ENCODE results near the gene KIF21B. TPM values are rescaled to one million over a fixed set of nuclear protein-coding genes. Genes with fewer than 3 reads are reported as not detected.

The KIF21B gene
- total and polyA plus RNA-seq, 9 donors = 0.58 to 1.2 (median 0.95) TPM

DNA sequence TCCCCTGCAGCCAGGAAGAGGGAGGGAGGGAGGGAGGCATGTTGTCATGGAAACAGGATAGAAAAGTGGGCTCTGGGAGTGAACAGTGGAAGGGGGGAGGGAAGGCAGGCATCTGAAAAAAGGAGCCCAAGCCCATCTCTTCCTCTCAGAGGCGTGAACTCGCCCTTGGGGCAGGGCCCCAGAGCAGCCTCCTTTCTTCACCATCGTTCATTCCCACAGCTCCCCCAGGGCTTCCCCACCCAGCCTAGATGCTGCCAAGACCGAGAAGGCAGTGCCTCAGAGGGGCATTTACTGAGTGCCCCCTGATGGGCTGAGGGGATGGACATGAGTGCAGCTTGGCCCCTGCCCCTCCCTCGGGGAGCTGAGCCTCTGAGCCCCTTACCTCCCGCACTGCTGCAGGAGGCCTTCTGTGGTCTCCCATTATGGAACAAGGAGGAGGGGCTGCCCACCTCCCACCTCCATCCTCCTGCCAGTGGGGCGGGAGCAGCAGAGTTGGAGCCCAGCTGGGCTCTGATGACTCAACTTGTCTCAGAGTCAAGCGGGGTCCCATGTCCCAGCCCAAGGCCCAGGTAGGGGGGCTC, 39.1 kb upstream of the KIF21B start:
- peaks cover 53% of the 10 kb centered on the region for H3K36me3 ChIP-seq (ENCODE audit: control insufficient read depth, insufficient read depth, low read length)
- DNase-seq = no peak
- no CpG with 5 or more reads among the region's 8 CpGs for WGBS (ENCODE audit: insufficient coverage)
- H3K4me1 ChIP-seq (ENCODE audit: control insufficient read depth, insufficient read depth, low read length) = peaks cover 5% of the 10 kb centered on the region
- no peak overlapping the region for H3K4me3 ChIP-seq (ENCODE audit: low read length)
- no peaks in the 10 kb centered on the region for H3K9me3 ChIP-seq (replicated peaks; ENCODE audit: control insufficient read depth, low read depth, low read length)
- no peaks in the 10 kb centered on the region for H3K27me3 ChIP-seq (ENCODE audit: control insufficient read depth, insufficient read depth, low read length)
- no peak overlapping the region for H3K27ac ChIP-seq (ENCODE audit: low read length)

DNA sequence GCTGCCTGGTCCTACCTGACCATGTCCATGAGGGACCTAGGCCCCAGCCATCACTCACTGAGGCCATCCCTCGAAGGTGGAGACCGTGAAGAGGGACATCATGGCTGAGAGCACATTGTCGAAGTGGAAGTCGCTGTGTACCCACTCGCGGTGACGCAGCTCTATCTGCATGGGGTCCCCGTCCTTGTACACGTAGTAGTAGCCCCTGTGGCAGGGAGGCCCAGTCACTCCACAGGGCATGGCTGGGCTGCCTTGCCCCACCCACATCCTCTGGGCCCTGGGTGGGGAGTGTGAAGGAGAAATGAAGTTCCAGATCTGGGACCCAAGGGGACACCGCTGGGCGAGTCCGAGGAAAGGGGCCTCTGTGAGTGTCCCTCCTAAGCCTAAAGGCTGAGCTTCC, 38.4 kb upstream of the KIF21B start:
- Histone ChIP-seq H3K27ac (ENCODE audit: low read length) (no peak overlapping the region), H3K4me1 (ENCODE audit: control insufficient read depth, insufficient read depth, low read length) (peaks cover 5% of the 10 kb centered on the region), H3K36me3 (ENCODE audit: control insufficient read depth, insufficient read depth, low read length) (peaks cover 55% of the 10 kb centered on the region), H3K27me3 (ENCODE audit: control insufficient read depth, insufficient read depth, low read length) (no peaks in the 10 kb centered on the region), H3K9me3 (replicated peaks; ENCODE audit: control insufficient read depth, low read depth, low read length) (no peaks in the 10 kb centered on the region), H3K4me3 (ENCODE audit: low read length) (no peak overlapping the region)
- 96% methylated on average over 4 of the region's 12 CpGs for WGBS (ENCODE audit: insufficient coverage)
- DNase-seq = no peak

DNA sequence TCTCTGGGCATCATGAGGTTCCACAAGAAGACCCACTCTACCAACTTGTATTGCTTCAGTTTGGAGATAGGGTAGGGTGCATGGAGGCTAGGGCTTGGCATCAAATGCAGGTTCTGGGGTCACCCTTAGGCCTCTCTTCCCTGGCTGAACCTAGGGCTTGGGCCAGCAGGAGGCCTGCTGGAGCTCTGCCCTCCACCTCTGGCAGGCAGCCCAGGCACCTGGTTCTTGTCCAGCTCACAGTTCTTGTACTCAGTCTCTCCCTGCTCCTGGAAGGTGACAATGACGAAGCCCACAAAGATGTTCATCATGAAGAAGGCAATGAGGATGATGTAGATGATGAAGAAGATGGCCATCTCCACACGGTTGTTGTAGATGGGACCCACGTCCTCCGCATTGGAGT, 37.5 kb upstream of the KIF21B start:
- H3K4me3 ChIP-seq (ENCODE audit: low read length) = no peak overlapping the region
- H3K4me1 ChIP-seq (ENCODE audit: control insufficient read depth, insufficient read depth, low read length) = peaks cover 9% of the 10 kb centered on the region
- peaks cover 55% of the 10 kb centered on the region for H3K36me3 ChIP-seq (ENCODE audit: control insufficient read depth, insufficient read depth, low read length)
- no peak overlapping the region for H3K27ac ChIP-seq (ENCODE audit: low read length)
- WGBS (ENCODE audit: insufficient coverage) = 93% methylated on average over 2 of the region's 4 CpGs
- no peaks in the 10 kb centered on the region for H3K27me3 ChIP-seq (ENCODE audit: control insufficient read depth, insufficient read depth, low read length)
- H3K9me3 ChIP-seq (replicated peaks; ENCODE audit: control insufficient read depth, low read depth, low read length) = no peaks in the 10 kb centered on the region
- no peak for DNase-seq

DNA sequence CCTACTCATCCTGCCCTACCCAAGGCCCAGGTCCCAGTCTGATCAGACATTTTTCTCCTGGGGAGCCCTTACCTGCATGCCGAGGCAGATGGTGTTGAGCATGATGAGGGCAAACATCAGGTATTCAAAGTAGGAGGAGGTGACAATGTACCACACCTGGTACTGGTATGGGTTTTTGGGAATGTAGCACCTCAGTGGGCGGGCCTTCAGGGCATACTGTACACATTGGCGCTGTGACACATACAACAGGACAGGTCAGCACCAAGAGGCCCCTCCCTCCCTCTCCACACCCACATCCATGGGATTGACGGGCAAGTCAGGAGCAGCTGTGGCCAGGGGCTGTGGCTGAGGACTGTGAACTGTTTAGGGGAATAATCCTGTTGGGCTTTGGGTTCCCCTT, 37.1 kb upstream of the KIF21B start:
- no peak overlapping the region for H3K4me3 ChIP-seq (ENCODE audit: low read length)
- peaks cover 52% of the 10 kb centered on the region for H3K36me3 ChIP-seq (ENCODE audit: control insufficient read depth, insufficient read depth, low read length)
- 80% methylated on average over 1 of the region's 4 CpGs for WGBS (ENCODE audit: insufficient coverage)
- no peak for DNase-seq
- no peaks in the 10 kb centered on the region for H3K27me3 ChIP-seq (ENCODE audit: control insufficient read depth, insufficient read depth, low read length)
- no peak overlapping the region for H3K27ac ChIP-seq (ENCODE audit: low read length)
- H3K9me3 ChIP-seq (replicated peaks; ENCODE audit: control insufficient read depth, low read depth, low read length) = no peaks in the 10 kb centered on the region
- H3K4me1 ChIP-seq (ENCODE audit: control insufficient read depth, insufficient read depth, low read length) = peaks cover 12% of the 10 kb centered on the region

DNA sequence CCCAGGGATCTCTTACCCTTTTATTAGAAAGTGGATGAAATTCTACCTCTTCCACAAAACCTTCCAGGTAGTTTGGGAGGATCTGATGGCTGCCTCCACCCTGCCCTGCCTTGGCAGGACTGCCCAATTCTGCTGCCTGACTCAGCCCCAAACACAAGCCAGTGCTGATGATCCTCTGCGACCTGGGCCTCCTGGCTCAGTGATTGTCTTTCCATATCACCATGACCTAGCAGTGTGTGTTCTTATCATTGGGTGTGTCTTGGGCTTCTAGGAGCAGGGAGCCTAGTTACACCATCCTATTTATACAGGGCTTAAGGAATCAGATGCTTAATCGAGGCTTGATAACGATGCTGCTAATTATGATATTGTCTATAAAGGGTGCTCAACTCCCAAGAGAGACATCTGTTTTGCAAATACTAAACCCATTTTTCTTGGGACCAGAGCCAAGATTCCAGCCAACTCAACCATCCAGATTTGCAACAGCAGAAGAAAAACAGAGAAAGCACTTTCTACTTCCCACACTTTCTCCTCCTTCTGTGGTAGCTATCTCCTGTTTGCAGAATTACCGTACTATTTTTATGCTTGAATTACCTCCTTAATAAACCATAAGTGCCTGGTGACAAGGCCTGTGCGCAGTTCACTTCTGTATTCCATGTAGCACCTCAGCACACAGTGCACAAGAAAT, 36.5 kb upstream of the KIF21B start:
- no peak overlapping the region for H3K4me3 ChIP-seq (ENCODE audit: low read length)
- no peak for DNase-seq
- H3K27me3 ChIP-seq (ENCODE audit: control insufficient read depth, insufficient read depth, low read length) = no peaks in the 10 kb centered on the region
- no peak overlapping the region for H3K27ac ChIP-seq (ENCODE audit: low read length)
- peaks cover 17% of the 10 kb centered on the region for H3K4me1 ChIP-seq (ENCODE audit: control insufficient read depth, insufficient read depth, low read length)
- peaks cover 53% of the 10 kb centered on the region for H3K36me3 ChIP-seq (ENCODE audit: control insufficient read depth, insufficient read depth, low read length)
- 75% methylated on average over 2 of the region's 5 CpGs for WGBS (ENCODE audit: insufficient coverage)
- no peaks in the 10 kb centered on the region for H3K9me3 ChIP-seq (replicated peaks; ENCODE audit: control insufficient read depth, low read depth, low read length)

DNA sequence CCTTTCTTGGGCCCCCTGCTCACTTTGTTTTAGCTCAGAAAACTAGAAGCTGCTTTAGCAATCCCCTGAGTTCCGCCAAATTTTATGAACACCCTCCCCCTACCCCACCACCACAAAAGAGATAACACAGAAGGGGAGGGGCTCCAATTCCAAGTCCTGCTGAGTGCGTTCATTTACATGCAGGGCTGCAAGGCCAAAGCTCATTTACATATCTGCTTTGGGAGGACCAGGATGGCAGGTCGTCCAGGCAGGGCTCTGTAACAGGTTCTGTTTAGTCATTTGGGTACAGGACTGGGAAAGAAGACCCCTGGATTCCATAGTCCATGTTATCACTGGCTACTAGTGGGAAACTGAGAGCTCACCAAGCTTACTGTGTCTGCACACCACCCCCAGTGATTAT, 35.9 kb upstream of the KIF21B start:
- H3K27me3 ChIP-seq (ENCODE audit: control insufficient read depth, insufficient read depth, low read length) = no peaks in the 10 kb centered on the region
- no peak overlapping the region for H3K4me3 ChIP-seq (ENCODE audit: low read length)
- H3K9me3 ChIP-seq (replicated peaks; ENCODE audit: control insufficient read depth, low read depth, low read length) = no peaks in the 10 kb centered on the region
- H3K27ac ChIP-seq (ENCODE audit: low read length) = no peak overlapping the region
- WGBS (ENCODE audit: insufficient coverage) = 38% methylated on average over 2 of the region's 3 CpGs
- DNase-seq = no peak
- H3K36me3 ChIP-seq (ENCODE audit: control insufficient read depth, insufficient read depth, low read length) = peaks cover 51% of the 10 kb centered on the region
- H3K4me1 ChIP-seq (ENCODE audit: control insufficient read depth, insufficient read depth, low read length) = peaks cover 17% of the 10 kb centered on the region

DNA sequence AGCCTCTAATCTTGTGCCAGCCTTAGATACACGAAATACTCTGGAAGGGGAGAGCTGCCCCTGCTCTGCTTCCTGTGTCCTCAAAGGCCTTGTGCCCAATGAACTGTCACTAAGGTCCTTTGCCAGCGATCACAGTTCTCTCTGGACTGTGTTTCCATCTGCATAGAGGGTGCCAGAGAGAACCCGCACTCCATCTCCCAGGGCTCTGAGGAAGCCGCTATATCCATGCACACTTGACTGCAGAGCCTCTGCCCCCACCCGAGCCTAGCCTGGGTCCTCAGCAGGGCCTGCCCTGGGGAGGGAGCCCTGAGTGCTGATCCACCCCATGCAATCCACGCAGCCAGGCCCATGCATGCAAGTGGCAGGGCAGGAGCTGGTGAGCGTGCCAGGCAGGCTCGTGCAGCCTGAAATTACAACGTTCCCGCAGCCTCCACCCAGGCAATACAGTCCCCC, 30.6 kb upstream of the KIF21B start:
- H3K36me3 ChIP-seq (ENCODE audit: control insufficient read depth, insufficient read depth, low read length) = peaks cover 42% of the 10 kb centered on the region
- no peak overlapping the region for H3K27ac ChIP-seq (ENCODE audit: low read length)
- 46% methylated on average over 9 of the region's 10 CpGs for WGBS (ENCODE audit: insufficient coverage)

DNA sequence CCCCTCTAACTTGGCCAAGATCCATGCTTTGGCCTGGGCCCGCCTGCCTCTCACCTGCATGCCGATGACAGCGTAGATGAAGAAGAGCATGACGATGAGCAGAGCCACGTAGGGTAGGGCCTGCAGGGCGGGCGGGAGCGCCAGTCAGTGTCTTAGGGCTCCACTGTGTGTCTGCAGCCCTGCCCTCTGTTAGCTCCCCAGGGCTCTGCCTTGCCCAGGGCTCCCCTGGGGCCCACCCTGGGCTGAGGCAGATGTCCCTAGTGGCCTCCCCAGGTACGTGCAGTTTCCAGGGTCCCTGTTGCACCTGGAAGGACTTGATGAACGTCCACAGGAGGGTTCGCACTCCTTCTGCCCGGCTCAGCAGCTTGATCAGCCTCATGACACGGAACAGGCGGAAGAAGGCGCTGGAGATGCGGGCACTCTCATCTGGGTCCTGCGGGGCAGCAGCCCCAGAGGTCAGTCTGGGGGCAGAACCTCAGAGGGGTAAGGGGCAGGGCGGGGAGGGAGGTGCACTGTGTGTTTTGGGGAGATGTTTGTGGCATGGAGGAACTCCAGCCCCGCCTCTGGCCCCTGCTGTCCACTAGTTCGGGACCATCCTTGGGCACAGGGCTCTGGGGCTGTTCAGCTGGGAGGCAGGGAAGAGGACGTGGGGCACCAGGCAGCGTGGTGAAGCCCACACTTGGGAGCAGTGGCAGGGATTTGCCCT, 29.8 kb upstream of the KIF21B start:
- peaks cover 38% of the 10 kb centered on the region for H3K36me3 ChIP-seq (ENCODE audit: control insufficient read depth, insufficient read depth, low read length)
- WGBS (ENCODE audit: insufficient coverage) = 87% methylated on average over 22 of the region's 22 CpGs
- no peak overlapping the region for H3K27ac ChIP-seq (ENCODE audit: low read length)
- H3K9me3 ChIP-seq (replicated peaks; ENCODE audit: control insufficient read depth, low read depth, low read length) = no peaks in the 10 kb centered on the region
- H3K4me3 ChIP-seq (ENCODE audit: low read length) = no peak overlapping the region
- DNase-seq = no peak
- peaks cover 14% of the 10 kb centered on the region for H3K4me1 ChIP-seq (ENCODE audit: control insufficient read depth, insufficient read depth, low read length)
- no peaks in the 10 kb centered on the region for H3K27me3 ChIP-seq (ENCODE audit: control insufficient read depth, insufficient read depth, low read length)

More for the DNA sequence above, 30.6 kb upstream of the KIF21B start:
- H3K4me1 ChIP-seq (ENCODE audit: control insufficient read depth, insufficient read depth, low read length) = peaks cover 14% of the 10 kb centered on the region
- H3K27me3 ChIP-seq (ENCODE audit: control insufficient read depth, insufficient read depth, low read length) = no peaks in the 10 kb centered on the region
- no peak overlapping the region for H3K4me3 ChIP-seq (ENCODE audit: low read length)
- no peak for DNase-seq
- H3K9me3 ChIP-seq (replicated peaks; ENCODE audit: control insufficient read depth, low read depth, low read length) = no peaks in the 10 kb centered on the region

DNA sequence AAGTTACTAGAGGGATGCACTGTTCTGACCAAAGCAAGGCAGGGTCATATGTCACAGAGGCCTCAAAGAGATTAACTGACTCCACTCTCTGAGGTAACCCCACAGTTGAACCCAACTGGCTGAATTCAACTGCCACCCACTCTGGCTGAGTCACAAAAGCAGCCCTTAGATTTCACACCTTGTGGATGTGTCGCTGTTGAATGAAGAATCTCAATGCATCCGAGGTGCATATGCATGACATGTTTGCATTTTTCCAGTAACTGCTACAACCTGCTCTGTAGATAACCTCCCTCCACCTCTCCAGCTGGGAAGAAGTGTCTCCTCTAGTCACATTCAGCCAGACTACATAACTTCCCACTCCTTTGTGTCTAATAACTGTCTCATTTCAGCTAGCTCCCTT, 27.9 kb upstream of the KIF21B start:
- Histone ChIP-seq H3K4me1 (ENCODE audit: control insufficient read depth, insufficient read depth, low read length) (peaks cover 12% of the 10 kb centered on the region), H3K36me3 (ENCODE audit: control insufficient read depth, insufficient read depth, low read length) (peaks cover 46% of the 10 kb centered on the region), H3K4me3 (ENCODE audit: low read length) (no peak overlapping the region), H3K27ac (ENCODE audit: low read length) (no peak overlapping the region), H3K27me3 (ENCODE audit: control insufficient read depth, insufficient read depth, low read length) (no peaks in the 10 kb centered on the region), H3K9me3 (replicated peaks; ENCODE audit: control insufficient read depth, low read depth, low read length) (no peaks in the 10 kb centered on the region)
- DNase-seq = no peak
- 50% methylated on average over 1 of the region's 2 CpGs for WGBS (ENCODE audit: insufficient coverage)

DNA sequence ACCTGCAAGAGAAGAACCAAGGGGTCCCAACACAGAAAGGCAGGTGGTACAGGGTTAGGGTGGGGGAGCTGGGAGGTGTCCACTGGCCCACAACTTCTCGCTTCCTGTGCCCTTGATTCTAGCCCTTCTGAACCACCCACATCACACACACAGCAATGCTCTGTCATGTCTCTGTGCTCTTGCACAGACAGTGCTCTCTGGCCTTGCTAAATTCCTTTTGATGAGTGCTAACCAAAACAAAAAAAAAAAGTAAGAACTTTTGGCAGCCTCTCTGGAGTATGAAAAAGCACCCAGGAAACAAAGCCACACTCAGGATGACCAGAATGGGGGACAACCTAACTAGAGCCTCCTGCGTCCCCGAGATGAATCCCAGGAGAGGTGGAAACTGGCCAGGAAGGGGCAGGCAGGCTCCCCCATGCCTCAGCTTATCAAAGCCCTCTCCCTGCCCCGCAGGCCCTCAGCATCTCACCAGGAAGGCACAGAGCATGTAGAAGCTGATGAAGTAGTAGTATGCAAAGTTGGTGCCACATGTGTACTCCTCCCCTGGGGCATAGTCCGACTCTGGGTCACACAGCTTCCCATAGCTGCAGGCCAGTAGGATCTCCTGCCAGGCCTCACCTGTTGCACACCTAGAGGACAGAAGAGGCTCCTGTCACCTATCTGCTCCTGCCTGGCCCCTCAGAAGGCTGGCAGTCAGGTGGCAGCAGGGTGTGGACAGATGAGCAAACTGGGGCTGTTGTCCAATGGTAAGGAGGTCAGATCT, 27.2 kb upstream of the KIF21B start:
- no peak for DNase-seq
- Histone ChIP-seq H3K27me3 (ENCODE audit: control insufficient read depth, insufficient read depth, low read length) (no peaks in the 10 kb centered on the region), H3K4me1 (ENCODE audit: control insufficient read depth, insufficient read depth, low read length) (peaks cover 7% of the 10 kb centered on the region), H3K9me3 (replicated peaks; ENCODE audit: control insufficient read depth, low read depth, low read length) (no peaks in the 10 kb centered on the region), H3K4me3 (ENCODE audit: low read length) (no peak overlapping the region), H3K27ac (ENCODE audit: low read length) (no peak overlapping the region), H3K36me3 (ENCODE audit: control insufficient read depth, insufficient read depth, low read length) (peaks cover 46% of the 10 kb centered on the region)
- 33% methylated on average over 1 of the region's 5 CpGs for WGBS (ENCODE audit: insufficient coverage)

All from muscle of leg (tissue), 11 donors.